HepG2 (cell line): ENCODE measurements around the gene RARG. TPM values are rescaled to one million over a fixed set of nuclear protein-coding genes. Genes with fewer than 3 reads are reported as not detected.
A peak's percentile ranks its signal among the peaks of the same experiment; 100 is the strongest.

ENCODE experiments used
- AGO2 ChIP-seq: fragments of 200-400 bp; formaldehyde crosslinking; optimal IDR thresholded peaks from 2 replicates; pipeline ENCODE3; 2017; ENCODE audit warnings: mild to moderate bottlenecking, low read depth, low read length, moderate library complexity
- CCDC6 ChIP-seq: sonication (generic); formaldehyde crosslinking; IDR thresholded peaks from 2 replicates; pipeline ENCODE4 v1.8.1; 2022; ENCODE audit warnings: mild to moderate bottlenecking, missing genetic modification reagents, moderate library complexity
- FOXA1 ChIP-seq, 2 experiments: fragments of 450-650 bp in 1 of 2; sonication (generic) in 1 of 2; formaldehyde crosslinking in 1 of 2; IDR thresholded peaks; 2 replicates each; pipeline versions ENCODE4 v1.4.0 to v1.6.1; 2016 to 2020; ENCODE audit warnings: missing genetic modification reagents in 1 of 2
- GABPA ChIP-seq, 2 experiments: IDR thresholded peaks; 2 replicates each; pipeline ENCODE4 v1.6.1; 2011 to 2016; ENCODE audit warnings: low read depth in 2 of 2, low read length in 1 of 2, missing biosample characterization in 1 of 2, missing genetic modification characterization in 1 of 2
- HINFP ChIP-seq: sonication (generic); formaldehyde crosslinking; IDR thresholded peaks from 2 replicates; pipeline ENCODE4 v1.4.0; 2020; ENCODE audit warnings: low read depth, mild to moderate bottlenecking, missing genetic modification reagents
- KMT2B ChIP-seq: IDR thresholded peaks from 2 replicates; pipeline ENCODE4 v1.6.1; 2016; ENCODE audit warnings: missing genetic modification reagents, missing compliant biosample characterization
- MBD4 ChIP-seq: IDR thresholded peaks from 2 replicates; pipeline ENCODE4 v1.6.1; 2012; ENCODE audit warnings: low read length, inconsistent platforms, borderline replicate concordance
- MBNL3 ChIP-seq: fragments of 250-450 bp; sonication (Bioruptor Pico); conservative IDR thresholded peaks from 2 replicates; pipeline ENCODE4 v1.8.0; 2022; ENCODE audit warnings: mild to moderate bottlenecking, inconsistent platforms
- PATZ1 ChIP-seq: sonication (generic); formaldehyde crosslinking; IDR thresholded peaks from 2 replicates; pipeline ENCODE4 v1.4.0; 2020; ENCODE audit warnings: missing genetic modification reagents
- RNF2 ChIP-seq: fragments of 450-650 bp; conservative IDR thresholded peaks from 2 replicates; pipeline ENCODE4 v1.6.1; 2016; ENCODE audit warnings: low read depth
- SETDB1 ChIP-seq: sonication (generic); formaldehyde crosslinking; IDR thresholded peaks from 2 replicates; pipeline ENCODE4 v1.5.1; 2020; ENCODE audit warnings: missing genetic modification reagents, mild to moderate bottlenecking, borderline replicate concordance
- SNAPC5 ChIP-seq: sonication (generic); formaldehyde crosslinking; IDR thresholded peaks from 2 replicates; pipeline ENCODE4 v1.8.1; 2023; ENCODE audit warnings: mild to moderate bottlenecking, missing genetic modification reagents, borderline replicate concordance
- SRSF1 ChIP-seq: fragments of 200-400 bp; formaldehyde crosslinking; optimal IDR thresholded peaks from 2 replicates; pipeline ENCODE3; 2017; ENCODE audit warnings: mild to moderate bottlenecking, low read depth, low read length, moderate library complexity
- SRY ChIP-seq: sonication (generic); formaldehyde crosslinking; IDR thresholded peaks from 2 replicates; pipeline ENCODE4 v1.8.0; 2022; ENCODE audit warnings: mild to moderate bottlenecking, missing genetic modification reagents
- U2AF1 ChIP-seq: fragments of 200-400 bp; formaldehyde crosslinking; optimal IDR thresholded peaks from 2 replicates; pipeline ENCODE3; 2017; ENCODE audit warnings: mild to moderate bottlenecking, low read depth, low read length
- ZFYVE20 ChIP-seq: sonication (generic); formaldehyde crosslinking; IDR thresholded peaks from 2 replicates; pipeline ENCODE4 v1.8.0; 2023; ENCODE audit warnings: low read depth, mild to moderate bottlenecking, moderate library complexity, missing genetic modification reagents, borderline replicate concordance
- ZNF34 ChIP-seq: sonication (generic); formaldehyde crosslinking; IDR thresholded peaks from 2 replicates; pipeline ENCODE4 v1.4.0; 2020; ENCODE audit warnings: mild to moderate bottlenecking, missing genetic modification reagents, borderline replicate concordance
- ZNF710 ChIP-seq: sonication (generic); formaldehyde crosslinking; IDR thresholded peaks from 2 replicates; pipeline ENCODE4 v1.5.0; 2020; ENCODE audit warnings: mild to moderate bottlenecking, missing genetic modification reagents, borderline replicate concordance
- ZNF776 ChIP-seq: sonication (generic); formaldehyde crosslinking; IDR thresholded peaks from 2 replicates; pipeline ENCODE4 v1.4.0; 2020; ENCODE audit warnings: mild to moderate bottlenecking, missing genetic modification reagents
- ZNF784 ChIP-seq: sonication (generic); formaldehyde crosslinking; IDR thresholded peaks from 2 replicates; pipeline ENCODE4 v1.5.1; 2020; ENCODE audit warnings: missing genetic modification reagents, mild to moderate bottlenecking, borderline replicate concordance
- ZSCAN12 ChIP-seq: sonication (generic); formaldehyde crosslinking; IDR thresholded peaks from 2 replicates; pipeline ENCODE4 v1.9.0; 2021; ENCODE audit warnings: mild to moderate bottlenecking, missing genetic modification reagents
- ZSCAN25 ChIP-seq: sonication (generic); formaldehyde crosslinking; IDR thresholded peaks from 2 replicates; pipeline ENCODE4 v1.8.0; 2022; ENCODE audit warnings: mild to moderate bottlenecking, missing genetic modification reagents
- polyA plus RNA-seq, 8 experiments: library from polyadenylated mRNA; depleted of rRNA in 3 of 8; stranded (reverse) in 7 of 8; unstranded in 1 of 8; fragments of >200 nt; fragmentation: Illumina TruSeq in 4 of 8; extraction: Trizol in 4 of 8; gene quantifications; 2 replicates each; pipeline versions ENCODE4 v1.2.1 to v1.2.3, GENCODE V29; 2011 to 2016; ENCODE audit warnings: low read depth in 4 of 8, missing spikeins in 1 of 8, mixed read lengths in 1 of 8; ENCODE audit not compliant: insufficient read depth in 1 of 8
- total RNA-seq, 5 experiments: library from RNA; depleted of rRNA; stranded (reverse); fragments of >200 nt; fragmentation: Illumina TruSeq; extraction: Trizol; gene quantifications; 2 replicates each; pipeline ENCODE4 v1.2.3, GENCODE V29; 2016; ENCODE audit warnings: low read depth in 1 of 5

RARG gene
- total and polyA plus RNA-seq, 2 of the 13 experiments (the other 11 are each of a cell fraction or from before 2014, with no cell fraction given): 0.77 to 1.5 TPM

- TF ChIP-seq ZNF710 (peak; percentile 75; the same call in 1 of the 2 replicates), AGO2 (no peak), HINFP (no peak), MBD4 (no peak), MBNL3 (no peak), ZSCAN12 (CRISPR knock-in tag) (no peak), ZNF776 (CRISPR knock-in tag) (peak; percentile 38; the same call in 1 of the 2 replicates), SRSF1 (peak; percentile 75), ZNF34 (CRISPR knock-in tag) (no peak), KMT2B (peak; percentile 10; the same call in 1 of the 2 replicates), GABPA (IDR thresholded peaks at IDR 0.05; ENCODE audit: low read depth, low read length) (peak; percentile 48), GABPA (CRISPR knock-in tag; IDR thresholded peaks at IDR 0.05; ENCODE audit: low read depth) (no peak; the same call in 1 of the 2 replicates), ZSCAN25 (CRISPR knock-in tag) (peak; percentile 83), U2AF1 (no peak), ZFYVE20 (CRISPR knock-in tag) (0 out of 2 replicates have a peak, but pooled peaks have one; percentile 26), SETDB1 (CRISPR knock-in tag) (no peak), SNAPC5 (CRISPR knock-in tag) (no peak), FOXA1 (IDR thresholded peaks at IDR 0.05) (no peak), FOXA1 (CRISPR knock-in tag; IDR thresholded peaks at IDR 0.05) (0 out of 2 replicates have a peak, but pooled peaks have one; percentile 11), ZNF784 (CRISPR knock-in tag) (peak; percentile 31; the same call in 1 of the 2 replicates), PATZ1 (CRISPR knock-in tag) (peak; percentile 22), SRY (no peak), RNF2 (no peak), CCDC6 (CRISPR knock-in tag) (no peak; the same call in 1 of the 2 replicates)
Observed at GRCh38 chr12:53251477-53252348, 19.7 kb upstream of the RARG start (continued).
